NCI-H510A (cell line): Measurements from ENCODE around the gene ZNF699.
"Not testable (repeated sequence)": the region's sequence is repeated elsewhere in the genome, so short reads cannot be mapped to it uniquely, and the experiment has no call there.

Experiments used
- DNase-seq: peaks from one replicate; lab custom pipeline; 2025; lab: John Stamatoyannopoulos, UW

ZNF699 gene

DNA sequence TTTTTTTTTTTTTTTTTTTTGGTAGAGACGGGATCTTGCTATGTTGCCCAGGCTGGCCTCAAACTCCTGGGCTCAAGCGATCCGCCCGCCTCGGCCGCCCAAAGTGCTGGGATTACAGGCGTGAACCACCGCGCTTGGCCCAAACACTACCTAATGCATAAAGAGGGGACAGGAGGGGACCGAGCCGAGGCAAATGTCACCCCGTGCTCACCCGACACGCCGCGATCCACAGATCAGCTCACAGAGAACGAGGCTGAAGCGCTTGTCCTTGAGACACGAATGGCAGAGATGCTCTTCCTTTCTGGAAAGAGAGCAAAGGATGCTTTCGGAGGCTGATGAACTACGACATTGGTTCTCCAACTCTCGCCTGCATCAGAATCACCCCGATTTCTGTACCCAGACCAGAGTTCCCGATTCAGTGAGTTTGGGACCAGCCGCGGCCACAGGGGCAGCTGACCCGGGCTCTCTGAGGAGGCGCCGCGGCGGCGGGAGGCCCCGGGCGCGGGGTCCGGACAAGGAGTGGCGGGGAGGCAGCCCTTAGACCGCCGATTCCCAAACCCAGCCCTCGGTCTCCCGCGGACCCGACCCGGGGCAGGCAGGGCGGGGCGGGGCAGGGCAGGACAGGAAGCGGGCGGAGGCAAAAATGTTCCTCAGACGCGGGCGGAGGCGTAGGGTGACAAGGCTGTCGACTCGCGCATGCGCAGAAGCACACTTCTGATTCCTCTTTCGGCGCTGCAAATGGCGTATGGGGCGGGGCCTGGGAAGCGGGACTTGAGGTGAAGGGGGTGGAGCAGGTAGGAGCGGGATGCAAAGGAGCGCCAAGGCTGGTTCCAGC lies at the start of gene ZNF699:
ZNF699 (minus strand) TSS at position 700 of the 835 bp plus-strand sequence. CDS start 4,719 bp downstream, outside the sequence.
- DNase-seq, result peak; percentile 96

DNA sequence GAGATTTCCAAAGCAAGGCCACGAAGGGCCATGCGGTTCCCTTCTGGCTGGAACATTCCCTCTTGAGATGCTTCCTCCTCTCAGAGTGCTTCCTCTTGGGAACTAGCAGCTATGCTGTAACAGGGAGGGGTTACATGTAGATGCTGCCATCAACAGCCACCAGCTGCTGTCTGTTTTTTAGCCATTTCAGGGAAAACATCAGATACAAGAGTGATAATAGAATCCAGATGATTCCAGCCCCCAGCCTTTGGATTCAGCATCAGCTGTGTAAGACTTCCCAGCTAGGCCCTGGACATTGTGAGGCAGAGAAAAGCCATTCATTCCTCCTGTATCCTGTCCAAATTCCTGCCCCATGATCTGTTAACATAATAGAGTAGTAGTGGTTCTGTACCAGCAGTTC lies 45.0 kb upstream of the ZNF699 start:
- DNase-seq, result no peak

DNA sequence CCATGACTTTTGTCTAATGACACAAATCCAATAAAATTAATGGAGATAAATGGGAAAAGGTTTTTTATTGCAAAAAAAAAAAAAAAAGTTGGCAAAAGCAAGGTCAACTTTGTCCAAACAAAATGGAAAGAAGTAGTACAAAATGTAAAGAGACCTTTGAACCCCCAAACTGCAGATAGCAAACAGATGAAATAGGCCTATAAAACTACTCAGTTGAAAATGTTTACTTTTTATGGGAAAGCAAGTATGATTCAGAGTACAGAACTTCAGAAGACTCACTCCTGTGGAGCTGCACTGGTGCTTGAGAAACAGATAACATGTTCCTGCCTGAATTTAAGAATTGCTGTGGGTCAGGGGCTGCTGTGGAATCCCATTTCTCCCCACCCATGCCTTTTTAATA lies 43.4 kb upstream of the ZNF699 start:
- DNase-seq, result no peak

DNA sequence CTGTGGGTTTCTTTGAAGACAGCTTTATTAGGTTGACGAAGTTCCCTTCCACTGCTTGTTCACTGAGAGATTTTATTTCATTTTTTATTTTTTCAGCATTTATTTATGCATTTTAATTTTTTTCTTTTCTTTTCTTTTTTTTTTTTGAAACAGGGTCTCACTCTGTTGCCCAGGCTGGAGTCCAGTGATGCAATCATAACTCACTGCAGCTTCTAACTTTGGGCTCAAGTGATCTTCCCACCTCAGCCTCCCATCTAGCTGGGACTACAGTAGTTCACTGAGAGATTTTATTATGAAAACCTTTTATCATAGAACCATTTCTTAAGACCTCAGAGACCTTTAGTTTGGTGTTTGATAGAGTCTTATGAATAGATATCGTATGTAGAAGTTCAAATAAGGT lies 42.9 kb upstream of the ZNF699 start:
- DNase-seq, result no peak

DNA sequence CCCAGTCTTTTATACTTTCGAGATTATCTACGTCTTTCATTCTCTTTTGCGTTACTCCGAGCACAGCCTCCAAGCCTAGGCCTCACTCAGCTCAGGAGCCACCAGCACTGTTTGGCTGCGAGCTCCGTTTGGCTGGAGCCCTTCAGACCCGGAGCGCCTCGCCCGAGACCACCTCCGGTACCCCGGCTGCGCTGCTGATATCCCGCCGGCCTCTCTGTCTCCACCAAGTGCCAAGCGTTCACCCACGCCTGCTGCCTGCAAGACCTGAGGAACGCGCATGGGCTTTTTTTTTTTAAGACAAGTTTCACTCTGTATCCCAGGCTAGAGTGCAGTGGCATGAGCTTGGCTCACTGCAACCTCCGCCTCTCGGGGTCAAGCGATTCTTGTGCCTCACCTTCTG lies 39.0 kb upstream of the ZNF699 start:
- DNase-seq, result no peak

DNA sequence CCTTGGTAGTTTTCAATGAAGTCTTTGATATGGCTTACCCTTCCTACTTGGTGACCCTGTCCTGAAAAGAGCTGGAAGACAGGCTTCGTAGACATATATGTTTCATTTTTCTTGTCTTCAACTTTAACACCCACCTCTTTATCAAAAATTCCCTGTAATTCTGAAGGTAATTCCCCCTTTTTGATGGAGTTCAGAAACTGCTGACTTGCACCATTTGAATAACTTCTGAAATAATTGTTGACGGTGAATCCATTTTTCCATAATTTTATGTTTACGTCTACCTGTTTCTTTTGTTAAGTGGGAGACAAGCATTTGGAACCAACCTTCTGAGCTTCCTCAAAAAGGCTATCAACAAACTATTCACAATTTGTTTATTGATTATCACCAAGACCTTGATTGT lies 38.6 kb upstream of the ZNF699 start:
- no peak for DNase-seq

DNA sequence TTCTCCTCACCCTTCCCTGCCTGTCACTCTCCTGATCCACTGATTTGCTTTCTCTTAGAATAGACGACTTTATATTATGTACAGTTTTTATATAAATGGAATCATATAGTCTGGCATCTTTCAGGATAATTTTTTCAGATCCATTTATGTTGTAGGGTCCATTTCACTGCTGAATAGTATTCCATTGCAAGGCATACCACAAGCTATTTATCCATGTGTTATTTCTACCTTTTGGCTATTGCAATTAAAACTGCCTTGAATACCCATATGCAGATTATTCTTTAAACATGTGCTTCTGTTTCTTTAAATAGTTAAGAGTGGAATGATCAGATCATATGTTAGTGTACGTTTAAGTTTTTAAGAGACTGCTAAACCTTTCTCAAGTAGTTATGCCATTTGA lies 35.4 kb upstream of the ZNF699 start:
- DNase-seq, result no peak

DNA sequence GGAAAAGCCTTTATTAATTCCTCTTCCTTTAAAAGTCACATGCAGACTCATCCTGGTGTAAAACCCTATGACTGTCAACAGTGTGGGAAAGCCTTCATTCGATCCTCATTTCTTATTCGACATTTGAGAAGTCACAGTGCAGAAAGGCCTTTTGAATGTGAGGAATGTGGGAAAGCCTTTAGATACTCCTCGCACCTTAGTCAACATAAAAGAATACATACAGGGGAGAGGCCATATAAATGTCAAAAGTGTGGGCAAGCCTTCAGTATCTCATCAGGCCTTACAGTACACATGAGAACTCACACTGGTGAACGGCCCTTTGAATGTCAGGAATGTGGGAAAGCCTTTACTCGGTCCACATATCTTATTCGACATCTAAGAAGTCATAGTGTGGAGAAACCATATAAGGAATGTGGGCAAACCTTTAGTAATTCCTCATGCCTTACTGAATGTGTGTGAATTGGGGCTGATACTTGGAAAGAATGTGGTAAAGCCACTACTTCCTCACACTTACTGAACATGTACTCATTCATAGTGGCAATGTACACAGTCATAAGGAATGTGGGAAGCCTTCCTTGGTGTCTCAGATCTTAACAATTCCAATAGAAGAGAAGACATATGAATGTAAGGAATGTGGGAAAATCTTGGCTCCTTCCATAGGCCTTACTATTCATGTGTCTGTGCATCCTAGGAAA lies 33.1 kb upstream of the ZNF699 start:
- DNase-seq, result no peak

DNA sequence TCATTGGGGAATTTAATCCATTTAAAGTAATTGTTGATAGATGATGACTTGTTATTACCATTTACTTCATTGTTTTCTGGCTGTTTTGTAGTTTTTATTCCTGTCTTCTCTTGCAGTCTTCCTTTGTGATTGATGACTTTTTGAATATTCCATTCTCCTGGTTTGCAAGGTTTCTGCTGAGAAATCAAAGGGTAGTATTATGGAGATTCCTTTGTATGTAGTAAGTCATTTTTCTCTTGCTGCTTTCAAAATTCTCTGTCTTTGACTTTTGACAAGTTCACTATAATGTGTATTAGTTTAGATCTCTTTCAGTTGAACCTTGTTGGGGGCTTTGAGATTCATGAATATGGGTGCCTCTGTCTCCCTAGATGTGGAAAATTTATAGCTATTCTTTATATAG lies 20.4 kb upstream of the ZNF699 start:
- no peak for DNase-seq

DNA sequence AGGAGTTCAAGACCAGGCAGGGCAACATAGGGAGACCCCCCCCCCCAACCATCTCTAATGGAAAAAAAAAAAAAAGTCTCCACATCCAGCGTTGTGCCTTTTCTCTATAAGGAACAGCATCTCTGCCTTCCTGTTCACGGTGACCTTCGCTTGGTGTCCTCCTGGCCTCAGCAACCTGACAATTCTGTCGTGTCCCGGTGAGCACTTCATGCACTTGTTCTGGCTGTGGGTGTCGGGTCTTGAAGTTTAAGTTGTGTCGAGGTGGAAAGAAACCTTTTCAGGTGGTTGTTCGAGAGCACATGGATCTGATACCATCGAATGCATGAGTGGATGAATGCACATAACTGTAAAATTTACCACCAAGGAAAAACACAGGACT lies 14.9 kb upstream of the ZNF699 start:
- no peak for DNase-seq

DNA sequence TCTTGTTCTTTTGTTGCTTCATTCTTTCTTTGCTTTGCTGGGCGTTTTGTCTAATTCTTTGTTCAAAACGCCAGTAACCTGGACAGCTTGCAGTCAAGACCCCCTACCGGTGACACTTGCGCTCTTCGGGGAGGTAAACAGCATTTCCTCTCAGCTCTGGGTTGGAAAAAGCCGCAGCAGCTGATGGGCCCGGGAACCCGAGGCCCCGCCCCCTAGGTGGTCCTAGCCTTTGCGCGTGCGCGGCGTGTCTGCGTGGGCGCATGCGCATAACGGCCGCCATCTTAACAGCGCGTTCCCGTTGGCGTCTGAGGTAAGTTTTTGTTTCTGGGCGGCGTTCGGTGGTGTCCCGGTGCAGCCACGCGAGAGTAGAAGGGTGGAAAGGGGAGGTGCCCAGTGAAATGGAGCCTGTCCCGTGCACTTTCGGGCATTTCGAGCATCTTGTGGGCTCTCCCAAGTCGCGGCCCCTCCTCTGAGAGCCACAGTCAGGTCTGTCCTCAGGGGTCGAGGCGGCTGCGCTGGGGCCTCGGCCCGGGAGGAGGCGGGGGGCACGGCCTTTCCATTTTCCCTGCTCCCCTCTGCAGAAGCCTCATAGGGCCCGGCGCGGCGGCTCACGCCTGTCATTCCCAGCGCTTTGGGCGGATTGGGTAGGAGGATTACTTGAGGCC lies 14.4 kb upstream of the ZNF699 start, which contains the start of gene ZNF559:
ZNF559 (plus strand) TSS at position 261 of the 665 bp plus-strand sequence. CDS start 14,371 bp downstream, outside the sequence.
- peak; percentile 86 for DNase-seq

DNA sequence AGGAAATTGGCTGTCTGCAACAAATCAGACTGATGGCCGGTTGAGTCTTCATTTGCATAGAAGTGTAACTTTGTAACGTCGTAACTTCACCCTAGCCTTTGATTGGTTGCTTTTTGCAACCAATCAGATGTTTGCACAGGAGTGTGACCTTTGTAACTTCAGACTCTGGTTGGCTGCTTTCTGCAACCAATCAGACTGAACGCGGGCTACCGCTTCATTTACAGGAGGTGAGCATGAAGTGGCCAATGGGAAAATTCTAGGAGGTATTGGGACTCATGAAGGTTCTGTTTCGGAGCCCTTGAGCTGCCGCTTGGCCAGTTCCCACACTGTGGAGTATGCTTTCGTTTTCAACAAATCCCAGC lies 13.9 kb upstream of the ZNF699 start:
- peak; percentile 66 for DNase-seq

DNA sequence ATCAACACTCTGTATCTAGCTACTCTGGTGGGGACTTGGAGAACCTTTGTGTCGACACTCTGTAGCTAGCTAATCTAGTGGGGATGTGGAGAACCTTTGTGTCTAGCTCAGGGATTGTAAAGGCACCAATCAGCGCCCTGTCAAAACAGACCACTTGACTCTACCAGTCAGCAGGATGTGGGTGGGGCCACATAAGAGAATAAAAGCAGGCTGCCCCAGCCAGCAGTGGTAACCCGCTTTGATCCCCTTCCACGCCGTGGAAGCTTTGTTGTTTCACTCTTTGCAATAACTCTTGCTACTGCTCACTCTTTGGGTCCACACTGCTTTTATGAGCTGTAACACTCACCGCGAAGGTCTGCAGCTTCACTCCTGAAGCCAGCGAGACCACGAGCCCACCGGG lies 12.6 kb upstream of the ZNF699 start:
- not testable (repeated sequence) for DNase-seq

DNA sequence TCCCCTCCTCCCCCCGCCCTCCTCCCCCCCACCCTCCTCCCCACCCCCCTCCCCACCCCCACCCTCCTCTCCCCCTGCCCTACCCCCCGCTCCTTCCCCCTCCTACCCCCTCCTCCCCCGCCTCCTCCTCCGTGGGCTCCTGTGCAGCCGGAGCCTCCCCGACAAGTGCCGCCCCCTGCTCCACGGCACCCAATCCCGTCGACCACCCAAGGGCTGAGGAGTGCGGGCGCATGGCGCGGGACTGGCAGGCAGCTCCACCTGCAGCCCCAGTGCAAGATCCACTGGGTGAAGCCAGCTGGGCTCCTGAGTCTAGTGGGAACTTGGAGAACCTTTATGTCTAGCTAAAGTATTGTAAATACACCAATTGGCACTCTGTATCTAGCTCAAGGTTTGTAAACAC lies 12.1 kb upstream of the ZNF699 start:
- DNase-seq, result not testable (repeated sequence)

DNA sequence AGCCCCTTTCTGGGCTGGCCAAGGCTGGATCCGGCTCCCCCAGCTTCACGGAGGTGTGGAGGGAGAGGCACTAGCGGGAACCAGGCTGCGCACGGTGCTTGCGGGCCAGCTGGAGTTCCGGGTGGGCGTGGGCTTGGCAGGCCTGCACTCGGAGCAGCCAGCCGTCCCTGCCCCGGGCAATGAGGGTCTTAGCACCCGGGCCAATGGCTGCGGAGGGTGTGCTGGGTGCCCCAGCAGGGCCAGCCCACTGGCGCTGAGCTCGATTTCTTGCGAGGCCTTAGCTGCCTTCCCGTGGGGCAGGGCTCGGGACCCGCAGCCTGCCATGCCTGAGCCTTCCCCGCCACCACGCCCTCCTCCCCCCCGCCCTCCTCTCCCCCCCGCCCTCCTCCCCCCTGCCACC lies 11.7 kb upstream of the ZNF699 start:
- no peak for DNase-seq

DNA sequence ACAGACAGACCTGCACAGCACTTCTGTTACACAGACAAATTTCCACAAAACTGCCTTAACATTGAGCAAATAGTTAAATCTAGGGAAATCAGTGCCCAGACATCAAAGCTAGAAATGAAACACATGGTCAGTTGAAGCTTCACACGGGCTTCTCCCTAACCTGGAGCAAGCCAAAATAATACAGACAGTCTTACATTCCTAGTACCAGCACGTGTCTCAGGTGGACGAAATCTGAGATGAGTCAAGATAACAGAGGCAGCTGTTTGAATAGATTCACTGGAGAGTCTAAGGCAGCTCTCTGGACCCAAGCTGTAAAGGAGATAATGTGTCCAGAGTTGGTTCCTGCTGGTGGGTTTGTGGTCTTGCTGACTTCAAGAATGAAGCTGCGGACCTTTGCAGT lies 4.1 kb upstream of the ZNF699 start:
- no peak for DNase-seq

DNA sequence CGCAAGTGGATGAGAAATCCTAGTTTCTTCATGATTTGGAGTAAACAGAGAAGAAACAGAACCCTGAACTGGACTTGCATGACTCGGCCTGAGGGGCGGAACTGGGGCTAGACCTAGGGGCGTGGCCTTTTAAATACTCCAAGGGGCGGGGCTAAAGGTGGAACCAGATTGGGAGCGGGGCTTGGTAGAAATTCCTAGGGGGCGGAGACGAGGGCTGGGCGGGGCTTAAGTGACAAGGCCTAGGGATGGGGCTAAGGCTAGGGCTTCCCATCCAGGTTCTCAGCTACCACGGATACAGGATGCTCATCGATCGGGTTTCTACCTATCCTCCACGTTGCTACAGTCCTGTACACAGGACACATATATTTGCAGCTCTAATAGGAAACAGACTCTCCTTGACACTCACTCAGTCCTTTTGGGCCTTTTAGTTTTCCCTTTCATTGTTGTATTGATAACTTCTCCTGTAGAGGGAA lies 372 bp upstream of the ZNF699 start:
- DNase-seq, result peak; percentile 58

DNA sequence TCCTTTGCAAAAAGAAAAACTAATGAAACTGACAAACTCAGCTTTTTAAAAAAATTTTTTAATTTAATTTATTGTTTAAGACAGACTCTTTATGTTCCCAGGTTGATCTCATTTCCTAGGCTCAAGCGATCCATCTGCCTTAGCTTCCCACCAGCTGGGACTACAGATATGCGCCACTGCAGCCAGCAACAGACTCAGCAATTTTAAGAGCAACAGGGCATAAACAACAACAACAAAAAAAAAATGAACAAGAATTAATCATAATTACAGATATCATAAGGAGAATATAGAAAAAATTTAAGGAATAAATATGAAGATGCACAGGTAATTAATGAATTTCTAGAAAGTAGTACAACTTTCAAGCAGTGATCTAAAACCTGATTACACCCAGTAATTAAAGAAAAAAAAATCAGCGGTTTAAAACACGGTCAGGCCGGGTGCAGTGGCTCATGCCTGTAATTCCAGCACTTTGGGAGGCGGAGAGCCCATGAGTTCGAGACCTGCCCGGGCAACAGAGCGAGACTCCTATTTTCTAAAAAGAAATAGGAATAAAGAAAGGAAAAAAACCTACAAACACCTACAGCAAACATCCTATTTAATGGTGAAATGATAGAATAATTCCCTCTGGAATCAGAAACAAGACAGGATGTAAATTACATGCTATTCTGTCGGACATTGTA lies 1.4 kb downstream of the ZNF699 start:
- no peak for DNase-seq

DNA sequence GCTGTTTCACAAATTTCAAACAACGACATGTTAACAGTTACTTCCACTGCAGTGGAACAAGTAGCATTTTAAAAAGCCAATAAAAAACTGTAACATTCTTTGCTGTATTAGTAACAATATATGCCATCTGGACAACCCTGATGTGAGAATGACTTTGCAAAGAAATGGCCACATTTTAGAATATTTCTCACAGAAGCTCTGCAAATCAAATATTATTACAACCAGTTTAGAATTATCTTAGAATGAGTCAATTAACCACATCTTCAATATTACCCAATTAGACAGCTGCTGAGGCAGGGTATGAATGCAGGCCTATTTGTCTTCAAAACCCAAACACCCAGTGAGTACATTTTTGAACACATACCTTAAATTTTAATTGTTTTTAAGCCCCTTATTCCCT lies 3.2 kb downstream of the ZNF699 start:
- DNase-seq, result no peak

DNA sequence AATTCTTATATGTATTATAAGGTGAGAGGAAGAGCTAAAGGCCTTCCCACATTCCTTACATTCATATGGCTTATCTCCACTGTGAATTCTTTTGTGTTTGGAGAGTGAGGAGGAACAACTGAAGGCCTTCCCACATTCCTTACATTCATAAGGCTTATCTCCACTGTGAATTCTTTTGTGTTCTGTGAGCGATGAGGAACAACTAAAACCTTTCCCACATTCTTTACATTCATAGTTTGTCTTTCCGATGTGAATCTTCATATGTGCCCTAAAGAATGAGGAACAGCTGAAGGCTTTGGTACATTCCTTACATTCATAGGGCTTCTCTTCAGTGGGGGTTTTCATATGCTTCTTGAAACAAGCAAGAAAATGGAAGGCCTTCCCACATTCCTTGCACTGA lies 13.3 kb downstream of the ZNF699 start:
- DNase-seq, result no peak

DNA sequence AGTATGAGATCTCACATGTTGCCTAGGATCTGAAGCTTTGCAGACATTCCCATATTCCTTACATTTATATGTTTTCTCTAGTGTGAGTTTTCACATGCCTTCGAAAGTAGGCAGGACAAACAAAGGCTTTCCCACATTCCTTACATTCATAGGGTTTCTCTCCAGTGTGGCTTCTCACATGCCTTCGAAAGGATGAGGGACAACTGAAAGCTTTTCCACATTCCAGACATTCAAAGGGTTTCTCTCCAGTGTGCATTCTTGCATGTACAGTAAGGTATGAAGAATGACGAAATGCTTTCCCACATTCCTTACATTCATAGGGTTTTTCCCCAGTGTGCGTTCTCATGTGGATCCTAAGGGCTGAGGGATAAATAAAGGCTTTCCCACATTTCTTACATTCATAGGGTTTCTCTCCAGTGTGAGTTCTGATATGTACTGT lies 14.2 kb downstream of the ZNF699 start:
- no peak for DNase-seq

DNA sequence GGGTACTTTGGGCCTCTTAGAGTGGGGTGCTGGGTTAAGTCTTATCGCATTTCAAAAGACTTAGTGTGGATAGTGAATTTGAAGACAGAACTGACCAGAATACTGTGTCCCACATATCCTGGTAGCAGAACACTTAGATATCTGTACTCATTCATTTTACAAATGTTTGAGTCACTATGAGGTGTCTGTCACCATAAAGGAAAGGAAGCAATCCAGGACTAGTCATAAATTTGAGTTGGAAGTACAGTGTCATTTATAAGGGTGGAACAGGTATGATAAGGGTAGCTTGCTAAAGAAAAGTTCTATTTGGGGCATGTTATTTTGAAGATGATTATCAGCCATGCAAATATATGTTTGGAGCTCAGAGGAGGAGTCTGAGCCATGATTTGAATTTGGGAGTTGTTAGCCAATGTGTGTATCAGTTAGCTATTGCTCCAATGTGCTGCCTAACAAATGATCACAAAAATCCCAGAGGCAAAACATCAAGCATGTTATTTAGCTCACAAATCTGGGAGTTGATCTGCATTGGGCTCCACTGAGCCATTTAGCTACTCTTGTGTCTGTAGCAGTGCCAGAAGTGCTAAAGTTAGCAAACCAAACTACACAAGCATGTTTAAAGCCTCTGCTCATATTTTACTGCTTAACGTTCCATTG lies 20.3 kb downstream of the ZNF699 start:
- DNase-seq, result no peak
